HepG2 (cell line): ENCODE results near the gene RASL12. TPM values are rescaled to one million over a fixed set of nuclear protein-coding genes. Genes with fewer than 3 reads are reported as not detected.
A peak's percentile ranks its signal among the peaks of the same experiment; 100 is the strongest.

Experiments
- ATAC-seq: fragments of 200-7000 bp; cut with Tn5 transposase; 3 replicates; pipeline ENCODE4 v1.9.1; 2020; ENCODE audit warnings: mild to moderate bottlenecking, moderate library complexity
- BruUV-seq: library from RNA; stranded (reverse); fragments of 400-500 nt; replicated peaks from 2 replicates; lab custom pipeline; 2021; lab: Mats Ljungman, UMichigan
- CTCF ChIA-PET: fragments of 300-600 bp; formaldehyde crosslinking; extraction: SDS; loops from one replicate; lab custom pipeline; 2021; ENCODE audit warnings: low total read pairs, inconsistent platforms, low intra/inter-chr PET ratio; lab: Yijun Ruan, JAX
- POLR2A ChIA-PET: fragments of 350-600 bp; sonication (Branson Sonifier 250); formaldehyde crosslinking; loops from one replicate; lab custom pipeline; 2020; ENCODE audit warnings: antibody characterized with exemption, inconsistent platforms; lab: Yijun Ruan, JAX
- DNase-seq: peaks from one replicate; pipeline ENCODE4 v3.0.0-alpha.2; 2015; ENCODE audit warnings: low spot score
- FAIRE-seq: peaks from 3 replicates; lab custom pipeline; 2011; peaks lifted over from hg19 to GRCh38; lab: Jason Lieb, UNC
- H2AFZ ChIP-seq: one replicate; pipeline ENCODE4 v1.6.1; 2011; ENCODE audit warnings: low read length, inconsistent platforms
- H3K27ac ChIP-seq: fragments of 300-600 bp; 3 replicates; pipeline ENCODE4 v1.8.0; 2011; ENCODE audit warnings: mixed run types, mild to moderate bottlenecking, mixed read lengths, low read length, inconsistent platforms; ENCODE audit not compliant: insufficient read depth; ENCODE audit errors: extremely low read length
- H3K27me3 ChIP-seq, 2 experiments: fragments of 200-600 bp in 1 of 2; 2 replicates in 1 of 2; 3 replicates in 1 of 2; pipeline versions ENCODE4 v1.6.0 to v1.8.0; 2011; ENCODE audit warnings: low read length in 2 of 2, mild to moderate bottlenecking in 2 of 2, moderate library complexity in 2 of 2, inconsistent platforms in 1 of 2; ENCODE audit not compliant: insufficient read depth in 2 of 2, control insufficient read depth in 1 of 2
- H3K36me3 ChIP-seq, 2 experiments: fragments of 200-600 bp in 1 of 2; replicated peaks in 1 of 2; 2 replicates in 1 of 2; 3 replicates in 1 of 2; pipeline versions ENCODE4 v1.5.1 to v1.8.0; 2011; ENCODE audit warnings: low read length in 2 of 2, inconsistent platforms in 1 of 2; ENCODE audit not compliant: insufficient read depth in 2 of 2, control insufficient read depth in 1 of 2
- H3K4me1 ChIP-seq: 2 replicates; pipeline ENCODE4 v1.5.1; 2012; ENCODE audit warnings: low read length, inconsistent platforms; ENCODE audit not compliant: insufficient read depth
- H3K4me2 ChIP-seq: 2 replicates; pipeline ENCODE4 v1.6.0; 2011; ENCODE audit warnings: low read depth, low read length, inconsistent platforms
- H3K4me3 ChIP-seq, 3 experiments: fragments of 200-600 bp in 1 of 3; sonication (generic), shearing (Covaris generic) in 1 of 3; replicated peaks in 1 of 3; 2 replicates each; pipeline ENCODE4 v1.5.1; 2011 to 2016; ENCODE audit warnings: low read length in 3 of 3, inconsistent platforms in 2 of 3, low read depth in 2 of 3, mild to moderate bottlenecking in 2 of 3, control low read depth in 1 of 3, mixed read lengths in 1 of 3; ENCODE audit not compliant: insufficient read depth in 1 of 3
- H3K79me2 ChIP-seq: one replicate; pipeline ENCODE4 v1.6.1; 2011; ENCODE audit warnings: low read length, inconsistent platforms; ENCODE audit not compliant: insufficient read depth
- H3K9ac ChIP-seq: 2 replicates; pipeline ENCODE4 v1.6.0; 2011; ENCODE audit warnings: mild to moderate bottlenecking, low read depth, low read length, inconsistent platforms; ENCODE audit not compliant: insufficient read depth
- H3K9me3 ChIP-seq: 2 replicates; pipeline ENCODE4 v1.5.1; 2012; ENCODE audit warnings: mild to moderate bottlenecking, low read length
- H4K20me1 ChIP-seq: 2 replicates; pipeline ENCODE4 v1.6.0; 2011; ENCODE audit warnings: inconsistent platforms, mild to moderate bottlenecking, low read length, moderate library complexity; ENCODE audit not compliant: insufficient read depth
- FOSL2 ChIP-seq: sonication (generic); formaldehyde crosslinking; IDR thresholded peaks from 2 replicates; pipeline ENCODE4 v1.4.0; 2020; ENCODE audit warnings: missing genetic modification reagents
- GFI1 ChIP-seq: sonication (generic); formaldehyde crosslinking; IDR thresholded peaks from 2 replicates; pipeline ENCODE4 v1.5.0; 2020; ENCODE audit warnings: missing genetic modification reagents, mild to moderate bottlenecking, borderline replicate concordance
- HMGA1 ChIP-seq: sonication (generic); formaldehyde crosslinking; conservative IDR thresholded peaks from 2 replicates; pipeline ENCODE4 v1.4.0; 2020; ENCODE audit warnings: missing genetic modification reagents
- KDM3A ChIP-seq: IDR thresholded peaks from 2 replicates; pipeline ENCODE4 v1.6.1; 2018; ENCODE audit warnings: low read depth, missing compliant biosample characterization
- SP140L ChIP-seq: sonication (generic); formaldehyde crosslinking; IDR thresholded peaks from 2 replicates; pipeline ENCODE4 v1.4.0; 2020; ENCODE audit warnings: missing genetic modification reagents, borderline replicate concordance
- TOE1 ChIP-seq: sonication (generic); formaldehyde crosslinking; IDR thresholded peaks from 2 replicates; pipeline ENCODE4 v1.4.0; 2020; ENCODE audit warnings: mild to moderate bottlenecking, missing genetic modification reagents
- ZBTB4 ChIP-seq: sonication (generic); formaldehyde crosslinking; IDR thresholded peaks from 2 replicates; pipeline ENCODE4 v1.4.0; 2020; ENCODE audit warnings: missing genetic modification reagents, mild to moderate bottlenecking, borderline replicate concordance
- ZNF572 ChIP-seq: sonication (generic); formaldehyde crosslinking; IDR thresholded peaks from 2 replicates; pipeline ENCODE4 v1.5.1; 2020; ENCODE audit warnings: mild to moderate bottlenecking, missing genetic modification reagents
- ZNF614 ChIP-seq: IDR thresholded peaks from 2 replicates; pipeline ENCODE4 v1.6.1; 2018; ENCODE audit warnings: missing biosample characterization, missing genetic modification reagents, inconsistent platforms, borderline replicate concordance
- WGBS: methylation state at CpG from one replicate; pipeline ENCODE4 v1.1.6; 2017; ENCODE audit warnings: low lambda C conversion rate; 5-methylcytosine and 5-hydroxymethylcytosine counted together
- in situ Hi-C: cut with HindIII; loops from 2 replicates; pipeline ENCODE4 v1.10.0; 2017; ENCODE audit warnings: low pct_unique_long_range_greater_than_20kb; ENCODE audit not compliant: extremely low pct_ligation_motif_present
- intact Hi-C: fragments of 100-400 bp; cut with micrococcal nuclease; formaldehyde crosslinking; loops from one replicate; pipeline ENCODE4 v1.10.0; 2022; ENCODE audit not compliant: unreplicated experiment
- polyA plus RNA-seq, 8 experiments: library from polyadenylated mRNA; depleted of rRNA in 3 of 8; stranded (reverse) in 7 of 8; unstranded in 1 of 8; fragments of >200 nt; fragmentation: Illumina TruSeq in 4 of 8; extraction: Trizol in 4 of 8; gene quantifications; 2 replicates each; pipeline versions ENCODE4 v1.2.1 to v1.2.3, GENCODE V29; 2011 to 2016; ENCODE audit warnings: low read depth in 4 of 8, missing spikeins in 1 of 8, mixed read lengths in 1 of 8; ENCODE audit not compliant: insufficient read depth in 1 of 8
- total RNA-seq, 5 experiments: library from RNA; depleted of rRNA; stranded (reverse); fragments of >200 nt; fragmentation: Illumina TruSeq; extraction: Trizol; gene quantifications; 2 replicates each; pipeline ENCODE4 v1.2.3, GENCODE V29; 2016; ENCODE audit warnings: low read depth in 1 of 5
- TF ChIP-seq, protein P1 (sequence below): sonication (generic); formaldehyde crosslinking; IDR thresholded peaks from 2 replicates; pipeline ENCODE4 v1.8.1; 2022; ENCODE audit warnings: mild to moderate bottlenecking, missing genetic modification reagents

Gene RASL12
- total and polyA plus RNA-seq, 2 of the 13 experiments (the other 11 are each of a cell fraction or from before 2014, with no cell fraction given): 0.16 to 0.55 TPM

- ChIA-PET POLR2A (interaction anchor here (1.0 to 1.4 kb wide), 3 partner anchors 46 to 68 kb away, joined by 3 to 4 read pairs (median 3); no protein-coding TSS in a partner anchor), CTCF (interaction anchor here (1.2 to 3.4 kb wide), 4 partner anchors 16 to 69 kb away, joined by 3 to 56 read pairs (median 20); no protein-coding TSS in a partner anchor)
- Histone ChIP-seq H3K4me3 (no peak overlapping the region), H3K9me3 (no peaks in the 10 kb centered on the region), H3K27ac (no peak overlapping the region), H3K9ac (no peak overlapping the region), H4K20me1 (no peaks in the 10 kb centered on the region), H3K36me3 (peaks cover 6 to 18% of the 10 kb centered on the region in 2 experiments; a peak in 4 of 5 replicates), H3K27me3 (no peaks in the 10 kb centered on the region), H3K79me2 (no peaks in the 10 kb centered on the region), H2AFZ (no peak overlapping the region), H3K4me2 (no peak overlapping the region), H3K4me1 (no peaks in the 10 kb centered on the region)
- DNase-seq: no peak
- intact Hi-C loops (loop anchor here (1.0 kb wide), 2 partner anchors 48 to 69 kb away; no protein-coding TSS in a partner anchor), in situ Hi-C loops (no loop called here)
- peak; percentile 33; the same call in 2 of the 3 replicates for ATAC-seq
- no TSS peak for BruUV-seq
- no peak for FAIRE-seq
- TF ChIP-seq GFI1 (CRISPR knock-in tag): peak; percentile 39; the same call in 1 of the 2 replicates
- TF ChIP-seq HMGA1 (CRISPR knock-in tag): no peak
- WGBS: 93% methylated on average over 53 of the region's 75 CpGs
Observed at GRCh38 chr15:65101891-65102708, 34.3 kb upstream of the RASL12 start.

- 48% methylated on average over 9 of the region's 9 CpGs for whole genome bisulfite sequencing
- TF ChIP-seq, protein P1, sequence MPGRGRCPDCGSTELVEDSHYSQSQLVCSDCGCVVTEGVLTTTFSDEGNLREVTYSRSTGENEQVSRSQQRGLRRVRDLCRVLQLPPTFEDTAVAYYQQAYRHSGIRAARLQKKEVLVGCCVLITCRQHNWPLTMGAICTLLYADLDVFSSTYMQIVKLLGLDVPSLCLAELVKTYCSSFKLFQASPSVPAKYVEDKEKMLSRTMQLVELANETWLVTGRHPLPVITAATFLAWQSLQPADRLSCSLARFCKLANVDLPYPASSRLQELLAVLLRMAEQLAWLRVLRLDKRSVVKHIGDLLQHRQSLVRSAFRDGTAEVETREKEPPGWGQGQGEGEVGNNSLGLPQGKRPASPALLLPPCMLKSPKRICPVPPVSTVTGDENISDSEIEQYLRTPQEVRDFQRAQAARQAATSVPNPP (CRISPR knock-in tag): no peak
- no peak for TF ChIP-seq TOE1
- TF ChIP-seq FOSL2 (CRISPR knock-in tag): peak; percentile 12; the same call in 1 of the 2 replicates
- no peak for TF ChIP-seq SP140L (CRISPR knock-in tag)
- 0 out of 2 replicates have a peak, but pooled peaks have one; percentile 42 for TF ChIP-seq KDM3A
- peak; percentile 72; the same call in 1 of the 2 replicates for TF ChIP-seq ZNF572
- TF ChIP-seq ZNF614 (CRISPR knock-in tag): 0 out of 2 replicates have a peak, but pooled peaks have one; percentile 31
- no peak for TF ChIP-seq ZBTB4 (CRISPR knock-in tag)
Observed at GRCh38 chr15:65101411-65101890, 33.7 kb upstream of the RASL12 start.

More at GRCh38 chr15:65101411-65101890, 33.7 kb upstream of the RASL12 start:
- in situ Hi-C loops: no loop called here
- ATAC-seq: peak; percentile 76
- peak; percentile 50 for DNase-seq
- POLR2A ChIA-PET: interaction anchor here (1.0 to 1.4 kb wide), 3 partner anchors 45 to 68 kb away, joined by 3 to 4 read pairs (median 3); no protein-coding TSS in a partner anchor
- Histone ChIP-seq H3K27ac (no peak overlapping the region), H3K36me3 (peaks cover 6 to 18% of the 10 kb centered on the region in 2 experiments; a peak in 4 of 5 replicates), H3K79me2 (no peaks in the 10 kb centered on the region), H3K4me2 (no peak overlapping the region), H4K20me1 (no peaks in the 10 kb centered on the region), H3K9ac (no peak overlapping the region), H2AFZ (no peak overlapping the region), H3K4me3 (no peak overlapping the region), H3K4me1 (no peaks in the 10 kb centered on the region), H3K27me3 (no peaks in the 10 kb centered on the region), H3K9me3 (no peaks in the 10 kb centered on the region)
- CTCF ChIA-PET: interaction anchor here (1.2 to 3.4 kb wide), 4 partner anchors 15 to 68 kb away, joined by 3 to 56 read pairs (median 20); no protein-coding TSS in a partner anchor
- no TSS peak for BruUV-seq
- intact Hi-C loops: loop anchor here (1.0 kb wide), 2 partner anchors 47 to 68 kb away; no protein-coding TSS in a partner anchor
- FAIRE-seq: peak; percentile 83
